Suprapubic skin (tissue), 4 donors: ENCODE results near the gene B4GALNT4.

ENCODE experiments used
- CTCF ChIP-seq, 2 donors: fragments of 200-600 bp in 1 of 2; fragments of 450-650 bp in 1 of 2; sonication (generic) in 1 of 2; IDR thresholded peaks; one replicate each; pipeline ENCODE4 v1.5.1; 2016 to 2019; ENCODE audit warnings: antibody characterized with exemption in 2 of 2, mild to moderate bottlenecking in 1 of 2, moderate library complexity in 1 of 2
- EP300 ChIP-seq: sonication (generic); formaldehyde crosslinking; IDR thresholded peaks from one replicate; pipeline ENCODE4 v1.6.1; 2017; ENCODE audit warnings: antibody characterized with exemption
- POLR2AphosphoS5 ChIP-seq, 3 donors: sonication (generic); formaldehyde crosslinking; IDR thresholded peaks; one replicate each; pipeline ENCODE4 v1.6.1; 2017; ENCODE audit warnings: antibody characterized with exemption in 3 of 3

GRCh38 chr11:407651-408123 is 38.4 kb downstream of the B4GALNT4 start:
- no peak for TF ChIP-seq POLR2AphosphoS5 (IDR thresholded peaks at IDR 0.05)
- TF ChIP-seq CTCF (IDR thresholded peaks at IDR 0.05): no peak
- TF ChIP-seq EP300: no peak
